SK-N-SH (cell line): Measurements from ENCODE around the gene PHETA2. TPM values are rescaled to one million over a fixed set of nuclear protein-coding genes. Genes with fewer than 3 reads are reported as not detected.

ENCODE experiments used
- CTCF ChIA-PET: fragments of 300-600, 350-600 bp; formaldehyde crosslinking; extraction: SDS; loops from one replicate; lab custom pipeline; 2021; lab: Yijun Ruan, JAX
- POLR2A ChIA-PET: fragments of 350-600 bp; sonication (Branson Sonifier 250); formaldehyde crosslinking; extraction: SDS; loops from one replicate; lab custom pipeline; 2020; ENCODE audit warnings: antibody characterized with exemption, inconsistent platforms; lab: Yijun Ruan, JAX
- DNase-seq: peaks from one replicate; pipeline ENCODE4 v3.0.0; 2012
- H2AFZ ChIP-seq: fragments of 200-600 bp; sonication (generic); 2 replicates; pipeline ENCODE4 v1.8.1; 2016; ENCODE audit warnings: antibody characterized with exemption, mild to moderate bottlenecking, low read depth
- H3F3A ChIP-seq: fragments of 200-600 bp; sonication (generic); replicated peaks from 2 replicates; pipeline ENCODE3; 2016; ENCODE audit warnings: antibody characterized with exemption, mild to moderate bottlenecking; ENCODE audit not compliant: insufficient read depth
- H3K27ac ChIP-seq, 2 experiments: fragments of 200-500 bp in 1 of 2; fragments of 200-600 bp in 1 of 2; sonication (Bioruptor generic) in 1 of 2; sonication (generic), shearing (Covaris generic) in 1 of 2; 2 replicates each; pipeline versions ENCODE4 v1.5.1 to v1.6.1; 2014 to 2016; ENCODE audit warnings: low read depth in 2 of 2, inconsistent platforms in 1 of 2, low read length in 1 of 2, mild to moderate bottlenecking in 1 of 2, mixed read lengths in 1 of 2
- H3K27me3 ChIP-seq: fragments of 200-600 bp; sonication (generic), shearing (Covaris generic); 2 replicates; pipeline ENCODE4 v1.6.1; 2016; ENCODE audit warnings: mixed run types; ENCODE audit not compliant: insufficient read depth
- H3K36me3 ChIP-seq, 2 experiments: fragments of 200-500 bp in 1 of 2; fragments of 200-600 bp in 1 of 2; sonication (Bioruptor generic) in 1 of 2; sonication (generic) in 1 of 2; replicated peaks in 1 of 2; 2 replicates each; pipeline versions ENCODE3 to v1.5.1; 2014 to 2016; ENCODE audit warnings: low read length in 1 of 2, mild to moderate bottlenecking in 1 of 2; ENCODE audit not compliant: insufficient read depth in 2 of 2, control insufficient read depth in 1 of 2
- H3K4me1 ChIP-seq, 2 experiments: fragments of 200-500 bp in 1 of 2; fragments of 200-600 bp in 1 of 2; sonication (Bioruptor generic) in 1 of 2; sonication (generic), shearing (Covaris generic) in 1 of 2; 2 replicates each; pipeline versions ENCODE4 v1.5.1 to v1.6.1; 2014 to 2016; ENCODE audit warnings: low read depth in 1 of 2, low read length in 1 of 2, mixed run types in 1 of 2; ENCODE audit not compliant: insufficient read depth in 2 of 2, control insufficient read depth in 1 of 2
- H3K4me2 ChIP-seq: fragments of 200-600 bp; sonication (generic), shearing (Covaris generic); 2 replicates; pipeline ENCODE4 v1.6.1; 2017; ENCODE audit warnings: mixed run types
- H3K4me3 ChIP-seq, 2 experiments: fragments of 200-500 bp in 1 of 2; fragments of 200-600 bp in 1 of 2; sonication (Bioruptor generic) in 1 of 2; sonication (generic), shearing (Covaris generic) in 1 of 2; 2 replicates each; pipeline versions ENCODE4 v1.5.1 to v1.8.1; 2014 to 2016; ENCODE audit warnings: low read depth in 2 of 2, inconsistent platforms in 1 of 2, low read length in 1 of 2, mild to moderate bottlenecking in 1 of 2, mixed read lengths in 1 of 2, moderate library complexity in 1 of 2
- H3K79me2 ChIP-seq: fragments of 200-600 bp; sonication (generic); 2 replicates; pipeline ENCODE4 v1.8.1; 2017; ENCODE audit warnings: mild to moderate bottlenecking; ENCODE audit not compliant: insufficient read depth
- H3K9ac ChIP-seq: fragments of 200-600 bp; sonication (generic); 2 replicates; pipeline ENCODE4 v1.6.1; 2017; ENCODE audit warnings: mixed run types
- H3K9me2 ChIP-seq: fragments of 200-600 bp; sonication (generic); 2 replicates; pipeline ENCODE4 v1.6.1; 2017; ENCODE audit warnings: mixed run types
- H3K9me3 ChIP-seq: fragments of 200-600 bp; sonication (generic); 2 replicates; pipeline ENCODE4 v1.6.1; 2017; ENCODE audit warnings: mixed run types, mild to moderate bottlenecking, moderate library complexity
- H4K20me1 ChIP-seq: fragments of 200-600 bp; sonication (generic); 2 replicates; pipeline ENCODE4 v1.6.1; 2017; ENCODE audit warnings: mild to moderate bottlenecking, mixed run types; ENCODE audit not compliant: insufficient read depth
- EZH2phosphoT487 ChIP-seq: fragments of 200-600 bp; sonication (generic); IDR thresholded peaks from 2 replicates; pipeline ENCODE4 v1.6.1; 2017; ENCODE audit warnings: low read depth, mixed run types, mild to moderate bottlenecking, antibody characterized with exemption, moderate library complexity, borderline replicate concordance
- FOXJ3 ChIP-seq: sonication (generic); formaldehyde crosslinking; IDR thresholded peaks from 2 replicates; pipeline ENCODE4 v1.5.1; 2020; ENCODE audit warnings: mild to moderate bottlenecking, missing genetic modification reagents
- GATA2 ChIP-seq: sonication (generic); formaldehyde crosslinking; IDR thresholded peaks from 2 replicates; pipeline ENCODE4 v1.5.0; 2020; ENCODE audit warnings: mild to moderate bottlenecking, missing genetic modification reagents
- JUND ChIP-seq: IDR thresholded peaks from 2 replicates; pipeline ENCODE4 v1.4.0; 2012
- MAX ChIP-seq: IDR thresholded peaks from 2 replicates; pipeline ENCODE4 v1.4.0; 2012; ENCODE audit warnings: low read depth
- MEF2A ChIP-seq: IDR thresholded peaks from 2 replicates; pipeline ENCODE4 v1.4.0; 2012; ENCODE audit warnings: low read depth, borderline replicate concordance
- MXI1 ChIP-seq: IDR thresholded peaks from 2 replicates; pipeline ENCODE4 v1.6.1; 2012; ENCODE audit warnings: mild to moderate bottlenecking, low read depth, low read length, improper control_type of control experiment
- NFIC ChIP-seq: IDR thresholded peaks from 2 replicates; pipeline ENCODE4 v1.4.0; 2012; ENCODE audit warnings: borderline replicate concordance
- POLR2AphosphoS5 ChIP-seq: IDR thresholded peaks from 2 replicates; pipeline ENCODE4 v1.6.1; 2012; ENCODE audit warnings: low read depth, low read length
- RAD21 ChIP-seq: IDR thresholded peaks from 2 replicates; pipeline ENCODE4 v1.6.1; 2012; ENCODE audit warnings: mild to moderate bottlenecking, low read length
- REST ChIP-seq: IDR thresholded peaks from 2 replicates; pipeline ENCODE4 v1.6.1; 2012; ENCODE audit warnings: mild to moderate bottlenecking, low read depth, low read length, moderate library complexity
- SMC3 ChIP-seq: IDR thresholded peaks from 2 replicates; pipeline ENCODE4 v1.6.1; 2012; ENCODE audit warnings: low read depth, low read length, improper control_type of control experiment
- TEAD4 ChIP-seq: IDR thresholded peaks from 2 replicates; pipeline ENCODE4 v1.4.0; 2012; ENCODE audit warnings: mild to moderate bottlenecking, borderline replicate concordance; ENCODE audit not compliant: insufficient read depth
- ZBTB33 ChIP-seq: IDR thresholded peaks from 2 replicates; pipeline ENCODE4 v1.4.0; 2012; ENCODE audit warnings: low read depth, borderline replicate concordance
- WGBS: methylation state at CpG from one replicate; pipeline ENCODE4 v1.1.6; 2017; ENCODE audit warnings: low lambda C conversion rate; 5-methylcytosine and 5-hydroxymethylcytosine counted together
- polyA plus RNA-seq, 3 experiments: library from polyadenylated mRNA; depleted of rRNA; stranded (reverse); fragments of >200 nt; gene quantifications; 2 replicates each; pipeline ENCODE4 v1.2.3, GENCODE V29; 2012
- TF ChIP-seq, protein P1 (sequence below): fragments of 200-600 bp; sonication (generic); IDR thresholded peaks from 2 replicates; pipeline ENCODE4 v1.6.1; 2017; ENCODE audit warnings: antibody characterized with exemption, mild to moderate bottlenecking, moderate library complexity
- TF ChIP-seq, protein P2 (sequence below): IDR thresholded peaks from 2 replicates; pipeline ENCODE4 v1.4.0; 2012; ENCODE audit warnings: low read depth, borderline replicate concordance
- TF ChIP-seq, protein P3 (sequence below): fragments of 150-350 bp; IDR thresholded peaks from 2 replicates; pipeline ENCODE4 v1.6.1; 2016; ENCODE audit warnings: mild to moderate bottlenecking, low read depth, low read length

The PHETA2 gene
- polyA plus RNA-seq, 1 of the 3 experiments (the other 2 are of a cell fraction) = 0.05 TPM

- CTCF ChIA-PET = interaction anchor here (0.7 kb wide), 1 partner anchor 16 kb away, joined by 3 read pairs; no protein-coding TSS in a partner anchor
Measured at GRCh38 chr22:42074846-42075676, 1.0 kb downstream of the PHETA2 start.

More at GRCh38 chr22:42074846-42075676, 1.0 kb downstream of the PHETA2 start:
- no peak overlapping the region for H3K4me3 ChIP-seq
- no peaks in the 10 kb centered on the region for H3F3A ChIP-seq
- no peaks in the 10 kb centered on the region for H3K9me2 ChIP-seq
- H3K79me2 ChIP-seq = no peaks in the 10 kb centered on the region
- H4K20me1 ChIP-seq = no peaks in the 10 kb centered on the region
- 79% methylated on average over 9 of the region's 9 CpGs for WGBS
- no peak overlapping the region for H2AFZ ChIP-seq
- no peaks in the 10 kb centered on the region for H3K9me3 ChIP-seq
- H3K9ac ChIP-seq = no peak overlapping the region
- H3K27ac ChIP-seq = no peak overlapping the region
- H3K4me2 ChIP-seq = no peak overlapping the region
- H3K27me3 ChIP-seq = no peaks in the 10 kb centered on the region
- peaks cover 8 to 9% of the 10 kb centered on the region in 2 experiments; a peak in 2 of 4 replicates for H3K4me1 ChIP-seq
- TF ChIP-seq TEAD4 (no peak), REST (no peak), MXI1 (no peak), NFIC (no peak), EZH2phosphoT487 (no peak), RAD21 (no peak), JUND (no peak), POLR2AphosphoS5 (no peak), MEF2A (no peak), SMC3 (no peak), ZBTB33 (no peak), GATA2 (CRISPR knock-in tag) (no peak), MAX (no peak), FOXJ3 (CRISPR knock-in tag) (no peak)
- TF ChIP-seq, protein P1, sequence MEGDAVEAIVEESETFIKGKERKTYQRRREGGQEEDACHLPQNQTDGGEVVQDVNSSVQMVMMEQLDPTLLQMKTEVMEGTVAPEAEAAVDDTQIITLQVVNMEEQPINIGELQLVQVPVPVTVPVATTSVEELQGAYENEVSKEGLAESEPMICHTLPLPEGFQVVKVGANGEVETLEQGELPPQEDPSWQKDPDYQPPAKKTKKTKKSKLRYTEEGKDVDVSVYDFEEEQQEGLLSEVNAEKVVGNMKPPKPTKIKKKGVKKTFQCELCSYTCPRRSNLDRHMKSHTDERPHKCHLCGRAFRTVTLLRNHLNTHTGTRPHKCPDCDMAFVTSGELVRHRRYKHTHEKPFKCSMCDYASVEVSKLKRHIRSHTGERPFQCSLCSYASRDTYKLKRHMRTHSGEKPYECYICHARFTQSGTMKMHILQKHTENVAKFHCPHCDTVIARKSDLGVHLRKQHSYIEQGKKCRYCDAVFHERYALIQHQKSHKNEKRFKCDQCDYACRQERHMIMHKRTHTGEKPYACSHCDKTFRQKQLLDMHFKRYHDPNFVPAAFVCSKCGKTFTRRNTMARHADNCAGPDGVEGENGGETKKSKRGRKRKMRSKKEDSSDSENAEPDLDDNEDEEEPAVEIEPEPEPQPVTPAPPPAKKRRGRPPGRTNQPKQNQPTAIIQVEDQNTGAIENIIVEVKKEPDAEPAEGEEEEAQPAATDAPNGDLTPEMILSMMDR = no peak
- TF ChIP-seq, protein P2, sequence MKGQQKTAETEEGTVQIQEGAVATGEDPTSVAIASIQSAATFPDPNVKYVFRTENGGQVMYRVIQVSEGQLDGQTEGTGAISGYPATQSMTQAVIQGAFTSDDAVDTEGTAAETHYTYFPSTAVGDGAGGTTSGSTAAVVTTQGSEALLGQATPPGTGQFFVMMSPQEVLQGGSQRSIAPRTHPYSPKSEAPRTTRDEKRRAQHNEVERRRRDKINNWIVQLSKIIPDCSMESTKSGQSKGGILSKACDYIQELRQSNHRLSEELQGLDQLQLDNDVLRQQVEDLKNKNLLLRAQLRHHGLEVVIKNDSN = no peak
- TF ChIP-seq, protein P3, sequence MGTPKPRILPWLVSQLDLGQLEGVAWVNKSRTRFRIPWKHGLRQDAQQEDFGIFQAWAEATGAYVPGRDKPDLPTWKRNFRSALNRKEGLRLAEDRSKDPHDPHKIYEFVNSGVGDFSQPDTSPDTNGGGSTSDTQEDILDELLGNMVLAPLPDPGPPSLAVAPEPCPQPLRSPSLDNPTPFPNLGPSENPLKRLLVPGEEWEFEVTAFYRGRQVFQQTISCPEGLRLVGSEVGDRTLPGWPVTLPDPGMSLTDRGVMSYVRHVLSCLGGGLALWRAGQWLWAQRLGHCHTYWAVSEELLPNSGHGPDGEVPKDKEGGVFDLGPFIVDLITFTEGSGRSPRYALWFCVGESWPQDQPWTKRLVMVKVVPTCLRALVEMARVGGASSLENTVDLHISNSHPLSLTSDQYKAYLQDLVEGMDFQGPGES = no peak
- TF ChIP-seq, all 33 proteins: peak for 0
- no peaks in the 10 kb centered on the region for H3K36me3 ChIP-seq
- POLR2A ChIA-PET = no interaction called here
- DNase-seq = no peak
